ENCODE results near the gene UBAP1L. TPM values are rescaled to one million over a fixed set of nuclear protein-coding genes. Genes with fewer than 3 reads are reported as not detected.

The UBAP1L gene
- total and polyA plus RNA-seq, 2 experiments from 2014 or later = 1.8 to 2.5 TPM

DNA sequence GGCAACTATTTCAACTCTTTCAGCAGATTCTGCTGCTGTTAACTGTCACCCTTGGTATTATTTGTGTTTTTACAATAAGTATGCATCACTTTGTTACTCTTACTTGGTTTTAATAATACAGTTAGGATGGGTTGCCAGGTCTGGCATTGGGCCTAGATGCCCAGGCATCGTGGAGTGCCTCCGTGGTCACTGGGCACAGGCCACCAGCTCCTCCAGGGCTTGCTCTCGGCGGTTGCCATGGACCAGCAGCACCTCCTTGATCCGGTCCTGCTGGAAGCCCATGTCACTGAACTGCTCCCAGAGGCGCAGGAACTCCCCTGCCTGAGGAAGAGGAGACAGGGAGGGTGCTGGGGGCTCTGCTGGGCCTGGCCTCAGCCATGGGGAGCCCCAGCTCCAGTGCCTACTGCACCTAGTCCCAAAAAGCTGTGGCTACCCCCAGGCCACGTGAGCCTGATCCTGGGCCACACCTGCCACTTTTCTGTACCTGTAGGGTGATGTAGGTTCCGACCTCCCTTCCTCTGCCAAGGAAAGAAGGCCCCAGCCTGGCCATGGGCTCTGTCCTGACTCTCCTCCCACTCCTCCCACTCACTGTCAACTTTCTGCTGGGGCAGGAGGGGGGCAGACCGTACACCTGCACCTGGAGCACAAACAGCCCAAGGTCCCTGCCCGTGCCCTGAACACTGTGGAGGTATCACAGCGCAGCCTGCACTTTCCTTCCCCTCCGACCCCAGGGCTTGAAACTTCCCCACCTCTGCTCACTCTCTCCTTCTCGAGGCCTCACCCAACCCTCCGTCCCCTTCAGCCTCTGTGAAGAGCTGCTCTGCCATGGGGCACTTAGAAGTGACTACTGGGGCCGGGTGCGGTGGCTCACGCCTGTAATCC is 21.8 kb downstream of the UBAP1L start:
- TF ChIP-seq, protein P1, sequence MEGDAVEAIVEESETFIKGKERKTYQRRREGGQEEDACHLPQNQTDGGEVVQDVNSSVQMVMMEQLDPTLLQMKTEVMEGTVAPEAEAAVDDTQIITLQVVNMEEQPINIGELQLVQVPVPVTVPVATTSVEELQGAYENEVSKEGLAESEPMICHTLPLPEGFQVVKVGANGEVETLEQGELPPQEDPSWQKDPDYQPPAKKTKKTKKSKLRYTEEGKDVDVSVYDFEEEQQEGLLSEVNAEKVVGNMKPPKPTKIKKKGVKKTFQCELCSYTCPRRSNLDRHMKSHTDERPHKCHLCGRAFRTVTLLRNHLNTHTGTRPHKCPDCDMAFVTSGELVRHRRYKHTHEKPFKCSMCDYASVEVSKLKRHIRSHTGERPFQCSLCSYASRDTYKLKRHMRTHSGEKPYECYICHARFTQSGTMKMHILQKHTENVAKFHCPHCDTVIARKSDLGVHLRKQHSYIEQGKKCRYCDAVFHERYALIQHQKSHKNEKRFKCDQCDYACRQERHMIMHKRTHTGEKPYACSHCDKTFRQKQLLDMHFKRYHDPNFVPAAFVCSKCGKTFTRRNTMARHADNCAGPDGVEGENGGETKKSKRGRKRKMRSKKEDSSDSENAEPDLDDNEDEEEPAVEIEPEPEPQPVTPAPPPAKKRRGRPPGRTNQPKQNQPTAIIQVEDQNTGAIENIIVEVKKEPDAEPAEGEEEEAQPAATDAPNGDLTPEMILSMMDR (IDR thresholded peaks at IDR 0.05; ENCODE audit: poor library complexity) = no peak
- no peak for TF ChIP-seq EZH2 (IDR thresholded peaks at IDR 0.05; ENCODE audit: borderline replicate concordance)
- TF ChIP-seq EZH2phosphoT487 (IDR thresholded peaks at IDR 0.05; ENCODE audit: low read depth, severe bottlenecking, unreplicated experiment) = no peak
- WGBS (ENCODE audit: low lambda C conversion rate, missing lambda C conversion rate) = 94% methylated on average over 17 of the region's 17 CpGs
- H3K4me1 ChIP-seq (ENCODE audit: insufficient read depth) = peaks cover 44% of the 10 kb centered on the region

DNA sequence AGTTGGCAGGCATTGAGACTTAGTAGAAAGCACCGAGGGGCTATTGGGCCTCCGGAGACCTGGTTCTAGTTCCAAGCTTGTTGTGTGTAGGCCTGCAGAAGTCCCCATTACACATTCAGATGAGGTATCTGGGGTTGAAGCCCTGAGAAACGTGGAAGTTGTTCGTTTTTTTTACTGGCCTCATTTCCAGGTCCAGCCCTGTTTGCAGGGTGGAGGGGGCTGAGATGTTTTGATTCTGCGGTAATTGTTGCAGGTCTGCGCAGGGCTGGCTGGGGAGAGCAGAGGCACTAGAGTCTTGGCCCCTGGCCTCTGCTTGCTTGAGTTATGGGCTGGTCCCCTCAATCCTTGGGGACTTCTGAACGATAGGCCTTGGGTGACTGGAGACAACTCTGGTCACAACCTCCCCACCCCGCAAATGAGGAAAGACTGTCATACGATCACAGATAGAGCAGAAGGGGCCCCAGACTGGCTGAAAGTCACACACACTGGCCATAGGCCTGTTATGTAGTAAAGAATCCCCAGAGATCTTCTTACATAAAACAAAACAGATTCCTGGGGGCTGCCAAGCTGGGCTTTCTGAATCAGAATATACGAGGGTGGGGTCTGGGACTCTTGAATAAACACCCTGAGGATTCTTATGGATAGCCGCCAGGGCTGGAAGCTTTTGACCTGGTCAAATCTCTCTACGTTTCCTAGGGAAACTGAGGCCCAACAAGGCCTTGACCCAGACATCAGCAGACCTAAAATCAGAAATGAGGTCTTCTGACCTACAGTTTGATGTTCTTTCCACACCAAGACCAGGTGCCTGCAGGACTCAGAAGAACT is 22.8 kb downstream of the UBAP1L start:
- no peak overlapping the region for H3K4me3 ChIP-seq
- H2AFZ ChIP-seq = no peak overlapping the region
- no peak for DNase-seq (ENCODE audit: low spot score)
- H3K9me2 ChIP-seq (replicated peaks; ENCODE audit: insufficient read depth) = no peaks in the 10 kb centered on the region
- peak overlapping the region; percentile 31 for H3K27ac ChIP-seq
- H3K27me3 ChIP-seq = no peaks in the 10 kb centered on the region
- no peaks in the 10 kb centered on the region for H3K79me2 ChIP-seq
- no peak overlapping the region for H3K4me2 ChIP-seq
- peaks cover 54% of the 10 kb centered on the region for H3K4me1 ChIP-seq (ENCODE audit: insufficient read depth)
- 83% methylated on average over 12 of the region's 12 CpGs for WGBS (ENCODE audit: low lambda C conversion rate, missing lambda C conversion rate)
- H3K9me3 ChIP-seq (ENCODE audit: low read depth) = no peaks in the 10 kb centered on the region
- TF ChIP-seq, protein P1 (IDR thresholded peaks at IDR 0.05; ENCODE audit: poor library complexity) = no peak
- TF ChIP-seq EZH2phosphoT487 (IDR thresholded peaks at IDR 0.05; ENCODE audit: low read depth, severe bottlenecking, unreplicated experiment) = no peak
- no peak for TF ChIP-seq EZH2 (IDR thresholded peaks at IDR 0.05; ENCODE audit: borderline replicate concordance)
- H4K20me1 ChIP-seq (ENCODE audit: insufficient read depth, poor library complexity, severe bottlenecking) = no peaks in the 10 kb centered on the region
- no peaks in the 10 kb centered on the region for H3K36me3 ChIP-seq (replicated peaks; ENCODE audit: insufficient read depth, low read depth)

More for the DNA sequence above, 21.8 kb downstream of the UBAP1L start:
- DNase-seq (ENCODE audit: low spot score) = no peak
- Histone ChIP-seq H3K9me3 (ENCODE audit: low read depth) (no peaks in the 10 kb centered on the region), H3K27ac (peak overlapping the region; percentile 31), H4K20me1 (ENCODE audit: insufficient read depth, poor library complexity, severe bottlenecking) (no peaks in the 10 kb centered on the region), H3K36me3 (replicated peaks; ENCODE audit: insufficient read depth, low read depth) (no peaks in the 10 kb centered on the region), H3K79me2 (no peaks in the 10 kb centered on the region), H3K4me2 (no peak overlapping the region), H3K9me2 (replicated peaks; ENCODE audit: insufficient read depth) (no peaks in the 10 kb centered on the region), H2AFZ (no peak overlapping the region), H3K27me3 (no peaks in the 10 kb centered on the region), H3K4me3 (no peak overlapping the region)

DNA sequence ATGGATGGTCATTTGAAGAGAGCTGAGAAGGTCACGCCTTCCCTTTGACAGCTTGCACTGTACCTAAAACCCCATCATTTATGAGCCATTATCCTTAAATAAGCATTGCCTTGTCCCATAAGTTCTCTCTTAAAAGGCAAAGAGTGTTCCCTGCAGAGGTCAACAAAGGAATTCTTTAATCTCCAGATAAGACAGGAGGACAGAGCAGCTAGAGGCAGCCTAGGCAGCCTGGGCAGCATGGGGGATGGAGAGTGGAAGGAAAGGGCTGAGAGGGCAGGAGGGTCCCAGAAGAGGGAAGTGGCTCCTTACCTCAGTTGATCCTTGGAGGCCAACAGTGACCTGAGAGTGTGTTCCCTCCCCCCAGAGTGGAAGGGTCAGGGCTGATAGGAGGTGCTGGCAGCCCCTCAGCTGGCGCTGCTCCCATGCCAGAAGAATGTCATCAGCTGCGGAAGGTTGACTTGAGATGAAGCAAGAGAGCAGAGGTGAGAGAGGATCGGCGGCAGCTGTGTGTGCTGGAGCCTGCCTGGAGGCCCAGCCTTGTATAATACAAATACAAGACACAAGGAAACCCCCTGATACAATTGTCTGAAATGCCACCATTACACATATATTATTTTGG is 25.7 kb downstream of the UBAP1L start:
- Histone ChIP-seq H3K4me1 (ENCODE audit: insufficient read depth) (peaks cover 51% of the 10 kb centered on the region), H3K79me2 (no peaks in the 10 kb centered on the region), H3K9me3 (ENCODE audit: low read depth) (no peaks in the 10 kb centered on the region), H2AFZ (no peak overlapping the region), H4K20me1 (ENCODE audit: insufficient read depth, poor library complexity, severe bottlenecking) (no peaks in the 10 kb centered on the region), H3K27ac (peak overlapping the region; percentile 93), H3K9me2 (replicated peaks; ENCODE audit: insufficient read depth) (no peaks in the 10 kb centered on the region), H3K4me2 (peak overlapping the region; percentile 52), H3K27me3 (no peaks in the 10 kb centered on the region), H3K36me3 (replicated peaks; ENCODE audit: insufficient read depth, low read depth) (no peaks in the 10 kb centered on the region), H3K4me3 (no peak overlapping the region)
- WGBS (ENCODE audit: low lambda C conversion rate, missing lambda C conversion rate) = 39% methylated on average over 5 of the region's 5 CpGs
- TF ChIP-seq, protein P1 (IDR thresholded peaks at IDR 0.05; ENCODE audit: poor library complexity) = no peak
- no peak for TF ChIP-seq EZH2 (IDR thresholded peaks at IDR 0.05; ENCODE audit: borderline replicate concordance)
- no peak for TF ChIP-seq EZH2phosphoT487 (IDR thresholded peaks at IDR 0.05; ENCODE audit: low read depth, severe bottlenecking, unreplicated experiment)
- peak; percentile 69 for DNase-seq (ENCODE audit: low spot score)

Data from hepatocyte (in vitro differentiated cells).